A673 (cell line): Measurements from ENCODE around the gene NHERF1. TPM values are rescaled to one million over a fixed set of nuclear protein-coding genes. Genes with fewer than 3 reads are reported as not detected.

Experiments
- BruUV-seq: library from RNA; stranded (reverse); fragments of 400-500 nt; replicated peaks from 2 replicates; lab custom pipeline; 2021; lab: Mats Ljungman, UMichigan
- CTCF ChIA-PET: fragments of 300-600 bp; sonication (Branson Sonifier 250); formaldehyde crosslinking; loops from one replicate; lab custom pipeline; 2022; ENCODE audit warnings: antibody characterized with exemption; lab: Charles Lee
- POLR2A ChIA-PET: fragments of 300-600 bp; sonication (Branson Sonifier 250); formaldehyde crosslinking; loops from one replicate; lab custom pipeline; 2022; ENCODE audit warnings: antibody characterized with exemption; ENCODE audit not compliant: low non-redundant PET; lab: Charles Lee
- DNase-seq: peaks from one replicate; pipeline ENCODE4 v3.0.0-alpha.2; 2015; ENCODE audit warnings: low spot score
- H3K27ac ChIP-seq: fragments of 200-600 bp; sonication (generic); 2 replicates; pipeline ENCODE4 v1.5.1; 2016; ENCODE audit warnings: mixed run types, low read depth, mild to moderate bottlenecking, mixed read lengths, antibody characterized with exemption, low read length; ENCODE audit not compliant: poor library complexity, severe bottlenecking
- H3K27me3 ChIP-seq: fragments of 200-600 bp; sonication (generic); replicated peaks from 2 replicates; pipeline ENCODE4 v1.6.1; 2017; ENCODE audit warnings: mixed run types, low read depth, mild to moderate bottlenecking, mixed read lengths, antibody characterized with exemption, low read length; ENCODE audit not compliant: insufficient read depth, poor library complexity
- H3K36me3 ChIP-seq: fragments of 200-600 bp; sonication (generic); 2 replicates; pipeline ENCODE4 v1.6.1; 2016; ENCODE audit warnings: mixed run types, mild to moderate bottlenecking, mixed read lengths, antibody characterized with exemption, low read length; ENCODE audit not compliant: insufficient read depth, poor library complexity, severe bottlenecking
- H3K4me1 ChIP-seq: fragments of 200-600 bp; sonication (generic); 2 replicates; pipeline ENCODE4 v1.6.1; 2017; ENCODE audit warnings: mixed run types, mild to moderate bottlenecking, mixed read lengths, antibody characterized with exemption, low read length; ENCODE audit not compliant: insufficient read depth, poor library complexity, severe bottlenecking
- H3K4me3 ChIP-seq: fragments of 200-600 bp; sonication (generic); 2 replicates; pipeline ENCODE4 v1.5.1; 2016; ENCODE audit warnings: low read depth, mixed run types, mild to moderate bottlenecking, mixed read lengths, low read length; ENCODE audit not compliant: poor library complexity, severe bottlenecking
- H3K9me3 ChIP-seq: fragments of 200-600 bp; sonication (generic); 2 replicates; pipeline ENCODE4 v1.6.1; 2016; ENCODE audit warnings: mixed run types, low read depth, mild to moderate bottlenecking, mixed read lengths, antibody characterized with exemption, low read length; ENCODE audit not compliant: poor library complexity, severe bottlenecking
- EZH2 ChIP-seq: fragments of 200-600 bp; sonication (generic); IDR thresholded peaks from 2 replicates; pipeline ENCODE4 v1.6.1; 2017; ENCODE audit warnings: borderline replicate concordance, low read depth, mild to moderate bottlenecking, mixed read lengths, antibody characterized with exemption, low read length; ENCODE audit not compliant: poor library complexity, severe bottlenecking
- intact Hi-C: fragments of 100-400 bp; cut with micrococcal nuclease; formaldehyde crosslinking; loops from one replicate; pipeline ENCODE4 v1.10.0; 2022; ENCODE audit not compliant: unreplicated experiment
- total RNA-seq: library from RNA; stranded (reverse); gene quantifications from 2 replicates; pipeline ENCODE4 v1.2.3, GENCODE V29; 2021
- TF ChIP-seq, protein P1 (sequence below): fragments of 300-800, 200-600 bp; sonication (generic); conservative IDR thresholded peaks from 2 replicates; pipeline ENCODE4 v1.5.1; 2017; ENCODE audit warnings: low read depth, mild to moderate bottlenecking, antibody characterized with exemption, low read length, moderate library complexity, mixed read lengths

Gene NHERF1
- total RNA-seq, 1 experiment from 2014 or later, result 33.8 TPM

DNA sequence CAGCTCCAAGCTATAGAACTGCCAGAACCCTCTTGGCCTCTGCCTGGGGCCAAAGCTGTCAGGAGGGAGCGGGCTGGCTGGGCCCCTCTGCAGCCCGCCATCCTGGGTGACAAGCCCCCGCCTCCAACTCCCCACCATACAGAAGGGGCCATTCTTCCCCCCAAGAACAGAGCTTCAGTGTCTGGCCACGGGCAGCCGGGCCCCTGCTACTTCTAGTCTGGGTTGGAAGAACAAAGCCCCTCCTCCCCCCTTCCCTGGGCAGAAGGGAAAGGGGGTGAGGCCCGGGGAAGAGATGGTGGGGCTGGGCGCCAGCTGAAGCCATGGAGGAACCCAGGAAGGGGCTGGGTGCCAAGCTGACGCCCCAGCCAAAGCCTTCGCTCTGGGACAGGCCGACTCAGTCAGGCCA is 18.7 kb downstream of the NHERF1 start:
- intact Hi-C loops, result no loop called here
- Histone ChIP-seq H3K9me3 (no peaks in the 10 kb centered on the region), H3K4me3 (no peak overlapping the region), H3K27me3 (no peaks in the 10 kb centered on the region), H3K27ac (peak overlapping the region; percentile 37), H3K36me3 (peaks cover 26% of the 10 kb centered on the region), H3K4me1 (no peaks in the 10 kb centered on the region)
- BruUV-seq, result no TSS peak
- CTCF ChIA-PET, result no interaction called here
- no peak for DNase-seq
- TF ChIP-seq EZH2, result no peak
- TF ChIP-seq, protein P1, sequence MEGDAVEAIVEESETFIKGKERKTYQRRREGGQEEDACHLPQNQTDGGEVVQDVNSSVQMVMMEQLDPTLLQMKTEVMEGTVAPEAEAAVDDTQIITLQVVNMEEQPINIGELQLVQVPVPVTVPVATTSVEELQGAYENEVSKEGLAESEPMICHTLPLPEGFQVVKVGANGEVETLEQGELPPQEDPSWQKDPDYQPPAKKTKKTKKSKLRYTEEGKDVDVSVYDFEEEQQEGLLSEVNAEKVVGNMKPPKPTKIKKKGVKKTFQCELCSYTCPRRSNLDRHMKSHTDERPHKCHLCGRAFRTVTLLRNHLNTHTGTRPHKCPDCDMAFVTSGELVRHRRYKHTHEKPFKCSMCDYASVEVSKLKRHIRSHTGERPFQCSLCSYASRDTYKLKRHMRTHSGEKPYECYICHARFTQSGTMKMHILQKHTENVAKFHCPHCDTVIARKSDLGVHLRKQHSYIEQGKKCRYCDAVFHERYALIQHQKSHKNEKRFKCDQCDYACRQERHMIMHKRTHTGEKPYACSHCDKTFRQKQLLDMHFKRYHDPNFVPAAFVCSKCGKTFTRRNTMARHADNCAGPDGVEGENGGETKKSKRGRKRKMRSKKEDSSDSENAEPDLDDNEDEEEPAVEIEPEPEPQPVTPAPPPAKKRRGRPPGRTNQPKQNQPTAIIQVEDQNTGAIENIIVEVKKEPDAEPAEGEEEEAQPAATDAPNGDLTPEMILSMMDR, result no peak
- POLR2A ChIA-PET, result no interaction called here

DNA sequence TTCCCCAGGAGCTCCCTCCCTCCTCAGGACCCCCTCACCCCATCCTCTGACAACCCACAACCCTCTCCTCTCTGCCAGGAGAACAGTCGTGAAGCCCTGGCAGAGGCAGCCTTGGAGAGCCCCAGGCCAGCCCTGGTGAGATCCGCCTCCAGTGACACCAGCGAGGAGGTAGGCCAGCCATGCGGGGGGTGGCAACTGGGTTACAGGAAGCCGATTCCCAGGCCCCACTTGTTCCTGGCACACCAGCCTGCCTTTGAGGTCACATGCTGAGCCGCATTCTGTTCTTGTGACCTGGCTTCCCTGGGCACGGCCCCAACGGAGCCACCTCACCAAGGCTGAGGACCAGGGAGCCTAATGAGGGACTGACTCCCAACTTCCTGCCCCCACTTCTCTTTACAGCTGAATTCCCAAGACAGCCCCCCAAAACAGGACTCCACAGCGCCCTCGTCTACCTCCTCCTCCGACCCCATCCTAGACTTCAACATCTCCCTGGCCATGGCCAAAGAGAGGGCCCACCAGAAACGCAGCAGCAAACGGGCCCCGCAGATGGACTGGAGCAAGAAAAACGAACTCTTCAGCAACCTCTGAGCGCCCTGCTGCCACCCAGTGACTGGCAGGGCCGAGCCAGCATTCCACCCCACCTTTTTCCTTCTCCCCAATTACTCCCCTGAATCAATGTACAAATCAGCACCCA is 19.8 kb downstream of the NHERF1 start:
- no TSS peak for BruUV-seq
- Histone ChIP-seq H3K27ac (no peak overlapping the region), H3K36me3 (peaks cover 37% of the 10 kb centered on the region)

DNA sequence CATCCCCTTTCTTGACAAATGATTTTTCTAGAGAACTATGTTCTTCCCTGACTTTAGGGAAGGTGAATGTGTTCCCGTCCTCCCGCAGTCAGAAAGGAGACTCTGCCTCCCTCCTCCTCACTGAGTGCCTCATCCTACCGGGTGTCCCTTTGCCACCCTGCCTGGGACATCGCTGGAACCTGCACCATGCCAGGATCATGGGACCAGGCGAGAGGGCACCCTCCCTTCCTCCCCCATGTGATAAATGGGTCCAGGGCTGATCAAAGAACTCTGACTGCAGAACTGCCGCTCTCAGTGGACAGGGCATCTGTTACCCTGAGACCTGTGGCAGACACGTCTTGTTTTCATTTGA is 20.3 kb downstream of the NHERF1 start:
- Histone ChIP-seq H3K9me3 (no peaks in the 10 kb centered on the region), H3K4me1 (no peaks in the 10 kb centered on the region), H3K27ac (no peak overlapping the region), H3K36me3 (peaks cover 40% of the 10 kb centered on the region), H3K4me3 (no peak overlapping the region), H3K27me3 (no peaks in the 10 kb centered on the region)
- no peak for DNase-seq
- POLR2A ChIA-PET, result no interaction called here
- BruUV-seq, result TSS peak; percentile 62
- CTCF ChIA-PET, result no interaction called here
- TF ChIP-seq, protein P1, result no peak
- no peak for TF ChIP-seq EZH2
- intact Hi-C loops, result no loop called here

More for the DNA sequence above, 19.8 kb downstream of the NHERF1 start:
- no peaks in the 10 kb centered on the region for H3K27me3 ChIP-seq
- no peaks in the 10 kb centered on the region for H3K9me3 ChIP-seq
- no peaks in the 10 kb centered on the region for H3K4me1 ChIP-seq
- ChIA-PET CTCF (interaction anchor here (0.6 kb wide), 1 partner anchor 89 kb away, joined by 4 read pairs; no protein-coding TSS in a partner anchor), POLR2A (no interaction called here)
- intact Hi-C loops, result no loop called here
- no peak for DNase-seq
- TF ChIP-seq, protein P1, result no peak
- TF ChIP-seq EZH2, result no peak
- H3K4me3 ChIP-seq, result no peak overlapping the region
